Measurements from ENCODE around the gene TRIM52. TPM values are rescaled to one million over a fixed set of nuclear protein-coding genes. Genes with fewer than 3 reads are reported as not detected.
A peak's percentile ranks its signal among the peaks of the same experiment; 100 is the strongest.

Gene TRIM52
- total and polyA plus RNA-seq, 10 of the 15 experiments (the other 5 are each of a cell fraction or from before 2014, with no cell fraction given), result 1.4 to 24.3 (median 8.1) TPM

GRCh38 chr5:181255836-181256578, 4.9 kb downstream of the TRIM52 start (continued):
- TF ChIP-seq BHLHE40 (IDR thresholded peaks at IDR 0.05; ENCODE audit: borderline replicate concordance in 1 of 2, low read depth in 2 of 2, low read length in 1 of 2) (no peak), STAT3 (IDR thresholded peaks at IDR 0.05; ENCODE audit: low read depth, low read length) (no peak), TAF1 (IDR thresholded peaks at IDR 0.05; ENCODE audit: borderline replicate concordance, low read depth, low read length) (no peak), RCOR1 (conservative IDR thresholded peaks at IDR 0.05; ENCODE audit: low read depth, low read length) (no peak), CHD4 (IDR thresholded peaks at IDR 0.05) (no peak), SPI1 (IDR thresholded peaks at IDR 0.05; ENCODE audit: borderline replicate concordance, insufficient read depth, low read depth, low read length) (no peak), ESRRA (IDR thresholded peaks at IDR 0.05; ENCODE audit: low read length) (no peak)

DNA sequence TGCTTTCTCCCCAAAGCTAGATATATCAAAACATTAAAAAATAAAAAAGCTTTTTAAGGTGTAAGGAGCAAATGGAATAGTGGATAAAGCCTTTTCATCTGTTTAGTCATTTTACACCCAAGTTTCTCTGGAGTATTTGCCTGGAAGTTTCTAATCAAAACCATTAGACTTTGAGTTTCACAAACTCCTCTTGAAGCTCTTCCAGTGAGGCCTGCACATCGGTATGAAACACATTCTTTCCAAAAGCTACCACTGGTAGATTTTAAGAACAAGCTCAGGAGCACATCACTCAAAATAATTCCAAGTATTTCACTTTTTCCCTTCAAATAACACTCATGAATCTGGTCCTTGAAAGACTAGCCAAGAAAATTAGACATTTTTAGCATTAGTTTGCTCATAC, 5.7 kb downstream of the TRIM52 start:
- RAD21 ChIA-PET (ENCODE audit: unreplicated experiment), result interaction anchor here (0.6 to 1.2 kb wide), 2 partner anchors 32 to 57 kb away, joined by 3 to 4 read pairs; partner anchors contain the start of gene TRIM41
- Histone ChIP-seq H3K27ac (ENCODE audit: control insufficient read depth, insufficient read depth) (no peak overlapping the region), H3K4me2 (ENCODE audit: control insufficient read depth, insufficient read depth) (no peak overlapping the region), H2AFZ (ENCODE audit: control insufficient read depth, low read depth, low read length) (no peak overlapping the region), H3K9me3 (replicated peaks; ENCODE audit: control insufficient read depth, insufficient read depth, low read length) (no peaks in the 10 kb centered on the region), H3K79me2 (ENCODE audit: control insufficient read depth, insufficient read depth, low read length) (peaks cover 84% of the 10 kb centered on the region), H3K27me3 (replicated peaks in 1 of 2; ENCODE audit: control insufficient read depth in 2 of 2, insufficient read depth in 2 of 2, low read length in 1 of 2) (no peaks in the 10 kb centered on the region), H3K9ac (ENCODE audit: control insufficient read depth, insufficient read depth, low read length) (no peak overlapping the region), H4K20me1 (ENCODE audit: control insufficient read depth, insufficient read depth) (no peaks in the 10 kb centered on the region), H3K4me3 (0 out of 2 replicates have a peak overlapping the region, but pooled peaks have one; percentile 2), H3K36me3 (ENCODE audit: control insufficient read depth in 2 of 2, insufficient read depth in 2 of 2, low read length in 1 of 2) (peaks cover 0 to 13% of the 10 kb centered on the region in 2 experiments; a peak in 2 of 4 replicates), H3K4me1 (ENCODE audit: control insufficient read depth, insufficient read depth, low read length) (no peaks in the 10 kb centered on the region)
- no TSS peak for BruUV-seq (replicated peaks)
- CTCF ChIA-PET, result interaction anchor here (0.6 to 1.7 kb wide), 4 partner anchors 9 to 30 kb away, joined by 3 to 5 read pairs (median 3); partner anchors contain the start of gene RACK1
- WGBS (ENCODE audit: insufficient coverage, insufficient replicate concordance, low lambda C conversion rate, missing lambda C conversion rate), result 100% methylated on average over 1 of the region's 1 CpG
- POLR2A ChIA-PET, result no interaction called here
- SMC1A ChIA-PET (ENCODE audit: uncharacterized antibody, unreplicated experiment), result interaction anchor here (0.7 to 1.3 kb wide), 4 partner anchors 10 to 453 kb away, joined by 3 to 5 read pairs (median 3); partner anchors contain the start of gene MGAT1
- DNase-seq (ENCODE audit: low read depth, low spot score) (no peak), FAIRE-seq (no peak), ATAC-seq (no peak)
- in situ Hi-C loops (cut with MboI), result loop anchor here (10.0 kb wide), 1 partner anchor 70 kb away; no protein-coding TSS in a partner anchor
- intact Hi-C loops (cut with micrococcal nuclease; ENCODE audit: unreplicated experiment), result no loop called here
- TF ChIP-seq ZSCAN29 (IDR thresholded peaks at IDR 0.05), result no peak
- no peak for TF ChIP-seq RAD21 (IDR thresholded peaks at IDR 0.05; ENCODE audit: insufficient read depth, low read depth, low read length)
- TF ChIP-seq SIN3A (IDR thresholded peaks at IDR 0.05; ENCODE audit: low read depth, low read length), result no peak
- TF ChIP-seq, protein P1, sequence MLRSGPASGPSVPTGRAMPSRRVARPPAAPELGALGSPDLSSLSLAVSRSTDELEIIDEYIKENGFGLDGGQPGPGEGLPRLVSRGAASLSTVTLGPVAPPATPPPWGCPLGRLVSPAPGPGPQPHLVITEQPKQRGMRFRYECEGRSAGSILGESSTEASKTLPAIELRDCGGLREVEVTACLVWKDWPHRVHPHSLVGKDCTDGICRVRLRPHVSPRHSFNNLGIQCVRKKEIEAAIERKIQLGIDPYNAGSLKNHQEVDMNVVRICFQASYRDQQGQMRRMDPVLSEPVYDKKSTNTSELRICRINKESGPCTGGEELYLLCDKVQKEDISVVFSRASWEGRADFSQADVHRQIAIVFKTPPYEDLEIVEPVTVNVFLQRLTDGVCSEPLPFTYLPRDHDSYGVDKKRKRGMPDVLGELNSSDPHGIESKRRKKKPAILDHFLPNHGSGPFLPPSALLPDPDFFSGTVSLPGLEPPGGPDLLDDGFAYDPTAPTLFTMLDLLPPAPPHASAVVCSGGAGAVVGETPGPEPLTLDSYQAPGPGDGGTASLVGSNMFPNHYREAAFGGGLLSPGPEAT (IDR thresholded peaks at IDR 0.05; ENCODE audit: low read depth), result no peak
- TF ChIP-seq, protein P2, sequence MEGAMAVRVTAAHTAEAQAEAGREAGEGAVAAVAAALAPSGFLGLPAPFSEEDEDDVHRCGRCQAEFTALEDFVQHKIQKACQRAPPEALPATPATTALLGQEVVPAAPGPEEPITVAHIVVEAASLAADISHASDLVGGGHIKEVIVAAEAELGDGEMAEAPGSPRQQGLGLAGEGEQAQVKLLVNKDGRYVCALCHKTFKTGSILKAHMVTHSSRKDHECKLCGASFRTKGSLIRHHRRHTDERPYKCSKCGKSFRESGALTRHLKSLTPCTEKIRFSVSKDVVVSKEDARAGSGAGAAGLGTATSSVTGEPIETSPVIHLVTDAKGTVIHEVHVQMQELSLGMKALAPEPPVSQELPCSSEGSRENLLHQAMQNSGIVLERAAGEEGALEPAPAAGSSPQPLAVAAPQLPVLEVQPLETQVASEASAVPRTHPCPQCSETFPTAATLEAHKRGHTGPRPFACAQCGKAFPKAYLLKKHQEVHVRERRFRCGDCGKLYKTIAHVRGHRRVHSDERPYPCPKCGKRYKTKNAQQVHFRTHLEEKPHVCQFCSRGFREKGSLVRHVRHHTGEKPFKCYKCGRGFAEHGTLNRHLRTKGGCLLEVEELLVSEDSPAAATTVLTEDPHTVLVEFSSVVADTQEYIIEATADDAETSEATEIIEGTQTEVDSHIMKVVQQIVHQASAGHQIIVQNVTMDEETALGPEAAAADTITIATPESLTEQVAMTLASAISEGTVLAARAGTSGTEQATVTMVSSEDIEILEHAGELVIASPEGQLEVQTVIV (IDR thresholded peaks at IDR 0.05; ENCODE audit: borderline replicate concordance, partially characterized antibody), result no peak
- TF ChIP-seq, protein P3, sequence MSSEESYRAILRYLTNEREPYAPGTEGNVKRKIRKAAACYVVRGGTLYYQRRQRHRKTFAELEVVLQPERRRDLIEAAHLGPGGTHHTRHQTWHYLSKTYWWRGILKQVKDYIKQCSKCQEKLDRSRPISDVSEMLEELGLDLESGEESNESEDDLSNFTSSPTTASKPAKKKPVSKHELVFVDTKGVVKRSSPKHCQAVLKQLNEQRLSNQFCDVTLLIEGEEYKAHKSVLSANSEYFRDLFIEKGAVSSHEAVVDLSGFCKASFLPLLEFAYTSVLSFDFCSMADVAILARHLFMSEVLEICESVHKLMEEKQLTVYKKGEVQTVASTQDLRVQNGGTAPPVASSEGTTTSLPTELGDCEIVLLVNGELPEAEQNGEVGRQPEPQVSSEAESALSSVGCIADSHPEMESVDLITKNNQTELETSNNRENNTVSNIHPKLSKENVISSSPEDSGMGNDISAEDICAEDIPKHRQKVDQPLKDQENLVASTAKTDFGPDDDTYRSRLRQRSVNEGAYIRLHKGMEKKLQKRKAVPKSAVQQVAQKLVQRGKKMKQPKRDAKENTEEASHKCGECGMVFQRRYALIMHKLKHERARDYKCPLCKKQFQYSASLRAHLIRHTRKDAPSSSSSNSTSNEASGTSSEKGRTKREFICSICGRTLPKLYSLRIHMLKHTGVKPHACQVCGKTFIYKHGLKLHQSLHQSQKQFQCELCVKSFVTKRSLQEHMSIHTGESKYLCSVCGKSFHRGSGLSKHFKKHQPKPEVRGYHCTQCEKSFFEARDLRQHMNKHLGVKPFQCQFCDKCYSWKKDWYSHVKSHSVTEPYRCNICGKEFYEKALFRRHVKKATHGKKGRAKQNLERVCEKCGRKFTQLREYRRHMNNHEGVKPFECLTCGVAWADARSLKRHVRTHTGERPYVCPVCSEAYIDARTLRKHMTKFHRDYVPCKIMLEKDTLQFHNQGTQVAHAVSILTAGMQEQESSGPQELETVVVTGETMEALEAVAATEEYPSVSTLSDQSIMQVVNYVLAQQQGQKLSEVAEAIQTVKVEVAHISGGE (CRISPR knock-in tag; IDR thresholded peaks at IDR 0.05), result no peak
- TF ChIP-seq MEF2B (IDR thresholded peaks at IDR 0.05; ENCODE audit: partially characterized antibody, poor library complexity, severe bottlenecking), result no peak

All from GM12878 (cell line).